ENCODE results near the gene CXCL13.
"Not testable (repeated sequence)": the region's sequence is repeated elsewhere in the genome, so short reads cannot be mapped to it uniquely, and the experiment has no call there.

CXCL13 gene

DNA sequence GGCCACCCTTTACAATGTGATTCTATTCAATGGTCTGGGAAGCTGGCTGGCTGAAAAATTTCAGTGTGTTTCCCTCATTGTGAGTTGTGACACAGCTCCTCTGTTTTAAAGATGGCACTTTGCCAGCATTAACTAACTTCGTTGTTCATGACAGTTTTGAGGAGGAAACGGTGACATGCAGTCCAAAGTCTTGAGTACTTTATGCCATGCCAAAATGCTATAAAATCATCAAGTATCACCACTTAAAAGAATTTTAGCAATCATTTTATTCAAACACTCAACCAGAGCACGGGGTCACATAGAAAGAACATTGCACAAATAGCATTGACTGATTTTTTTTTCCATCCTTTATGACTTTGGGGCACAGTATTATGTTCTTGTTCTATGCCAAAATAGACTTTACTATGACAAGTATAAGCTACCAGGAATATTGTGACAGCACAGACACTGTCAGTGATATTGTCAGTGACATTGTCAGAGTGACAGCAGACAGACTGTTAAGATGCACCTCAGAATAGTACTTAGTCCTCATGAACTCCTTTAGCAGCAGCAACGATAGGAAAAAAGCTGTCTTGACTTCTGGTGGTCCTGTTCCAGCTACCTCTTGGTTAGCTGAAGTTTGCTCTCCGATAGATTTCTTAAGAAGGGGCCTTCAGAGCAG, 46.7 kb downstream of the CXCL13 start:
- FAIRE-seq (no peak), DNase-seq (ENCODE audit: extremely low spot score, insufficient read length, low read depth) (no peak)

GRCh38 chr4:77653162-77653758, 47.6 kb downstream of the CXCL13 start:
- FAIRE-seq (no peak), DNase-seq (ENCODE audit: extremely low spot score, insufficient read length, low read depth) (no peak)

GRCh38 chr4:77660318-77660717, 54.7 kb downstream of the CXCL13 start:
- DNase-seq (ENCODE audit: extremely low spot score, insufficient read length, low read depth); FAIRE-seq: not testable (repeated sequence)

Data from GM18507 (cell line).